CD4-positive, alpha-beta T cell treated with Interleukin-17A for 1 hour (primary cell): ENCODE results near the gene STRN3.
"Not testable (repeated sequence)": the region's sequence is repeated elsewhere in the genome, so short reads cannot be mapped to it uniquely, and the experiment has no call there.

ENCODE experiments used
- DNase-seq: peaks from one replicate; pipeline ENCODE4 v3.0.0-alpha.2; 2020

The STRN3 gene

GRCh38 chr14:30906752-30907658 lies 119.2 kb downstream of the STRN3 start:
- DNase-seq, result peak; percentile 19

DNA sequence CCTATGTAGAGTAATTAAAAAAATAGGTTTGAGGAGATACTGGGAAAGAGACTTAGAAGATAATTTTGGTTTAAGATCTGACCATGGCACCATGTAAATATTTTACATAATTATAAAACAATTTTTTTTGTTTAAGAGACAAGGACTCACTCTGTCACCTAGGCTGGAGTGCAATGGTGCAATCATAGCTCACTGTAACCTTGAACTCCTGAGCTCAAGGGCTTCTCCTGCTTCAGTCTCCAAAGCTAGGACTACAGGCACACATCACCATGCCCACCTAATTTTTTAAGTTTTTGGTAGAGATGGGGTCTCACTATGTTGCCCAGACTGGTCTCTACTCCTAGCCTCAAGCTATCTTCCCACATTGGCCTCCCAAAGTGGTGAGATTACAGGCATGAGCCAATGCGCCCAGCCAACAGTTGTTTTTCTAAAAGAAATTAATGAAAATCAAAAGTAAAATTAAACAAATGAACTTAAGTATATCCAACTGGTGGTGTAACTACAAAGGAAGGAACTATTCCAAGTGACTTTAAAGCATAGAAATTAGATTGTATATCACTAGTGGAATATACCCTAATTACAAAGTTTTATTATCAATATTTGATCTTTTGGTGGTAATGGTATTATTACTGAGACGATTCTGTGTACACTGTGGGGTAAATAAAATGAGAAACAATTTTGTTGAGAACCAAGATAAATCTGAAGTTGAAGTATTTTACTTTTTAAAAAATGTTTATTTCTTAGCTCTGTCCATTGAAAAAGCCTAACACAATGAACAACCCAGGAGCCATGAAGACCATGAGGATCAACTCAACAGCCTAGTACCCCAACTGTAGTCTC lies 122.7 kb downstream of the STRN3 start:
- DNase-seq, result no peak

DNA sequence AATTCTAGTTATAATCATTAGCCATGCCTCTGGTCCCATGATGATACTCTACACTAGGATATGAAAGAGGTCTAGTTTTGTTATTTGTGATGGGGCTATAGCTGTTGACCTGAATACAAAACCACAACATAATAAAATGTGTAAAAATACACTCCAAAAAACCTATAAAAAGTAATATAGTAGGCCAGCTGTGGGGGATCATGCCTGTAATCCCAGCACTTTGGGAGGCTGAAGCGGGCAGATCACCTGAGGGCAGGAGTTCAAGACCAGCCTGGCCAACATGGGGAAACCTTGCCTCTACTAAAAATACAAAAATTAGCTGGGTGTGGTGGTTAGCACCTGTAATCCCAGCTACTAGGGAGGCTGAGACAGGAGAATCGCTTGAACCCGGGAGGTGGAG lies 129.1 kb downstream of the STRN3 start:
- not testable (repeated sequence) for DNase-seq

- no peak for DNase-seq
Observed at GRCh38 chr14:30896435-30896834, 129.7 kb downstream of the STRN3 start.

DNA sequence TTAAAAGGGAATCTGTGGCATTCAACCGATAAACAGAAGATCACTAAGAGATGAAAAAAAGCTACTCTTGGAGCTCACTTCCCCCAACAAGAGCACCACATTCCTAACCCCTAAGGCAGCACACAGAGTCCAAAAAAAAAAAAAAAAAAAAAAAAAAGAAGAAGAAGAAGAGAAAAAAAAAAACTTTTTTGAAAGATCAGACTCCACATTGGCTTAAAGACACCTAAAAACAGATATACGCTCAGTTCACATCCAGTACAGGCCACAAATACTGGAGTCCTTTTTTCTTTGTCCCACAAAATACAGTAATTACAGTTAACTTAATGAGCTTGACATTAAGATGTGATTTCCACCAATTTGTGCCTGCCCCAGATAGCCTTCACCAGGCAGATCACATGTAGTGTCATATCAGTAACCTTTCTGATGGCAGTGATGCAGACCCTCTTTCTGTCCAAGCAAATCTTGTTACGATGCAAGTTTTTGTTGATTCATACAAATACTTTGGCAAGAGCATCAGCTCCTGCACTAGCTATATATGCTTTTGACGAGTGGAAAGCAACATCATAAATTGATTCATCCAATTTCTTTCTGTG lies 131.2 kb downstream of the STRN3 start:
- DNase-seq, result no peak

GRCh38 chr14:30893819-30894218 lies 132.4 kb downstream of the STRN3 start:
- no peak for DNase-seq

DNA sequence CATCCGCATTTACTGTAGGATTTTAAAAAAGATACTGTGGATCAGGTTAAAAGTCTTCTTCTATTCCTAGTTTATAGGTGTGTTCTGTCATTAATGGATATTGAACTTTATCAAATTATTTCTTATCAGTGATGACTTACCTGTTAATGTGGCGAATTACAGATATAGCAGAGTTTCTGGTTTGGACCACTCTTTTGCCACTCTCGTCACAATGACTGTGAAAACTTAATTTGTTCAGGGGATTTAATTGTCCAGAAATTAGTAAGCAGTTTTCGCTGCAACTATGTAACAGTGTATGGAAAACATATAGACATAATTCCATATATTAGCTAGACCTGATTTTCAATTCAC lies 137.0 kb downstream of the STRN3 start:
- no peak for DNase-seq

GRCh38 chr14:30888480-30889243 lies 137.5 kb downstream of the STRN3 start:
- DNase-seq, result no peak

- no peak for DNase-seq
Observed at GRCh38 chr14:30885840-30886740, 140.1 kb downstream of the STRN3 start.

- DNase-seq, result no peak
Observed at GRCh38 chr14:30884901-30885300, 141.3 kb downstream of the STRN3 start.

DNA sequence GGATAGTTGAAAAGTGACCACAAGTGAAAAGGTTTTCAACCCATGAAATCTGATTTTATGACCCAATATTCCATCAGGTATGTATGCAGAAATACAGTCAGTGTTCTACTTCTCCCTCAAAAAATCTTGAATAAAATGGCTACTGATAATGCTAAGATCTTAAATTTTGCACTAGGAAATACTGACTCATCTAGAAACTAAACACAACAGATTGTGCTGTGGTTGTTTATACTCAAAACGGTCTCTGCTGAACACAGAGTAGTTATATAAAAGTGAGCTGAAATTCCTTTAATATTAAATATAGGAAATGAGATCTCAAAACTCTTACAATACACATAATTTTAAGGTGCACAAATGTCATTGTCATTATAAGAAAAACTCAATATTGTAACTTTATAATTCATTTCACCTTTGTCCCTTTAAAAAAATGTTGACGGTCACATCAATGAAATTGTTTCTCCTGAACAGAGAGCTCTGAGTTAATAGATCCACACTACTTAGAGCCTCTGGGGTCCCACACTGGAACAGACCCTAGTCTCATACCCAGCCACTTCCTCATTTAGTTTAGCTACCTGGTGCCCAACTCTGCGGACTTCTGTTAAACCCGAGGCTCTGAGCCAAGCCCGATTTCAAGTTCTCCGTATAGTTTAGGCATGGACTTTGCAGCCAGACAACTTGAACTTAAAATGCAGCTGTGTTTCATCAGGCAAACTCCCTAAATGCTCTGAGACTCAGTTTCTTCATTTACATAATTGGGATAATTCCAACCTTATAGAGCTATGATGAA lies 142.5 kb downstream of the STRN3 start:
- DNase-seq, result no peak

DNA sequence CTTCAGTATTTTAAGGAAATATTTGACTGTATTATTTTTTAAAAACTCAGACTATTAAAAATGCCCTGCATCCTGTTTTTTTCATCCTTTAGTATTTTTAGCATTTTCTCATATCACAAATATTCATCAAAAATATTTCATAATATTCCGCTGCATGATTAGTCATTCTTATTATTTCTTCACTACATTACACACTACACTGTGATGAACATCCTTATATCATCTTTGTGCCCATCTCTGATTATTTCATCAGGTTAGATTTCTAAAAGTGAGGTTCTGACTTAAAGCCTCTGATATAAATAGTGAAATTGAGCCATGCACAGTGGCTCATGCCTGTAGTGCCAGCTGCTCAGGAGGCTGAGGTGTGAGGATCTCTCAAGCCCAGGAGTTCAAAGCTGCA lies 143.7 kb downstream of the STRN3 start:
- DNase-seq, result no peak

DNA sequence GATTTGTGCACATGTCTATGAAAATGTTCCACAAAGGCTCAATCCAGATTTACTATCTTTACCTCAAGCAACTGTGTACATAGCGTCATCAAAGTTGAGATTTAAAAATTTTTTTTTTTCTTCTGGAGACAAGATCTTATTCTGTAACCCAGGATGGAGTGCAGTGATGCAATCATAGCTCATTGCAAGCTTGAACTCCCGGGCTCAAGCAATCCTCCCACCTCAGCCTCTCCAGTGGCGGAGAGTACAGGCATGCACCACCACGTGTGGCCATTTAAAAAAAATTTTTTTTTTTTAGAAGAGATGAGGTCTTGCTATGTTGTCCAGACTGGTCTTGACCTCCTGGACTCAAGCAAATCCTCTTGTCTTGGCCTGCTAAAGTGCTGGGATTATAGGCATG lies 149.5 kb downstream of the STRN3 start:
- DNase-seq, result no peak

DNA sequence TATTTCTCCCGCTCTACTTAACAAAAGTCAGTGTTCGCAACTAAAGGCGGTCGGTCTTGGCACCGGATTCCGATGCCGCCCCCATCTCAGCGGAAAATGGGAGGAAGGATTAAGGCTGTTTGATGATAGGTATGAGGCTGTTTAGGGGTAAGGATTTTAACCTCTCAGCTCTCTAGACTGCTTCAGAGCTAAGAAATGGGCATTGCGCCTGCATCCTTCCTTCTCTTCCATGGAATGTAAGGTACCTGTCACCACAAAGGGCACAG lies 150.5 kb downstream of the STRN3 start:
- no peak for DNase-seq

- DNase-seq, result no peak
Observed at GRCh38 chr14:30874999-30875787, 151.0 kb downstream of the STRN3 start.

- DNase-seq, result no peak
Observed at GRCh38 chr14:30874120-30874998, 151.8 kb downstream of the STRN3 start, which contains the start of gene COCH. TSS of gene COCH (plus strand) at chr14:30874559. CDS start at chr14:30874939, 380 bp downstream.

DNA sequence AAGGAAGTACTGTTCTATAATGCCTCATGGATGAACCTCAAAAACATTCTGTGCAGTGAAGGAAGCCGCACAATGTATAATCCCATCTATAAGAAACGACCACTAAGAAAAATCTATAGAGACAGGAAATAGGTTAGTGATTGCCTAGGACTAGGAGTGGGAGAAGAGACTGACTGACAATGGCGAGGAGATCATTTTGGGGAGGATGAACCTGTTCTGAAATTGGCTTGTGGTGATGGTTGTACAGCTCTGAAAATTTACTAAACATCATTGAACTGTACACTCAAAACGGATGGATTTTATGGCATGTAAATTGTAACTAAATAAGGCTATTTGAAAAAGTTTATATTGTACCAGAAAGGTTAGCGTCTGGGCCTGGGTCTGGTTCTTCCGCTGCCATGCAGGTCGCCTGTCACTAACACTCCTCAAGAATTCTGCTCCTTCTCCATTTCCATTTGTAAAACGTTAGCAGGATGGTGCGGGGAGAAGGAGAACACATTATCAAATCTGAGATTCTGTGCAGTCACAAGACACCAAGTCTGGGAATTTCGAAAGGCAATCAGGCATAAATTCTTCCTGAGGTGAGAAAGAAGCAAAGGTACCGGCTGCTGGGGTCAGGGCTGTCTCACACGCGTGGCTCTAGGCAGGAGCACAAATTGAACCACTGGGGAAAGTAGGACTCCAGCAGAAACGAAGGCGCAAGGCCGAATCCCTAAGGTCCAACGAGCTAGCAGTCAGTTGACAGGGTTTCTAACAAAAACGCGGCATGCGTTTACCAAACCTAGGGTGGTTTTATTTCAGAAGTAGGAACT lies 152.7 kb downstream of the STRN3 start:
- no peak for DNase-seq

GRCh38 chr14:30872602-30873001 lies 153.6 kb downstream of the STRN3 start:
- DNase-seq, result no peak
